Stimulated activated CD4-positive, alpha-beta T cell treated with anti-CD3 and anti-CD28 coated beads, Interleukin-12 subunit alpha, Interleukin-12 subunit beta, amount 100 ng/mL, for 24 hours (primary cell): ENCODE results near the gene METTL23.

Experiments
- DNase-seq, 2 experiments: peaks; one replicate each; pipeline ENCODE4 v3.0.0-alpha.2; 2020; ENCODE audit warnings: low read depth in 2 of 2

Gene METTL23

DNA sequence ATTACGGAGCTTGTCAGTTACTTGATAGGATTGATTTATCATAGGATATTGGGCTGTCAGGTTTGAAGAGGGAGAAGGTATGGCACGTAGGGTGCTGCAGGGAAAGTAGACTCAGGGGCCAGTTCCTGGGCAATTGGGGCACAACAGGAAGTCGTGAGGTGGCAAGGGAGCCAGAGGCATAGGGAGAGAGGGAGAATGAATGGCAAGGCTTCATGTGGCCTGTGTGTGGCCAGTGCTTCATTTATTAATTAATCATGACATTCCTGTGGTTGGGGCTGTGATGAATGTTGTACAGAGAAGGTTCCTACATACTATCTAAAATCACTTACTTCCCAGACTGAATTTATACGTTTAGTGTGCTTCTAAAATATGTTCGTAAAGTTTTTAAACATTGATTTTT, 30.6 kb downstream of the METTL23 start:
- DNase-seq, result no peak

DNA sequence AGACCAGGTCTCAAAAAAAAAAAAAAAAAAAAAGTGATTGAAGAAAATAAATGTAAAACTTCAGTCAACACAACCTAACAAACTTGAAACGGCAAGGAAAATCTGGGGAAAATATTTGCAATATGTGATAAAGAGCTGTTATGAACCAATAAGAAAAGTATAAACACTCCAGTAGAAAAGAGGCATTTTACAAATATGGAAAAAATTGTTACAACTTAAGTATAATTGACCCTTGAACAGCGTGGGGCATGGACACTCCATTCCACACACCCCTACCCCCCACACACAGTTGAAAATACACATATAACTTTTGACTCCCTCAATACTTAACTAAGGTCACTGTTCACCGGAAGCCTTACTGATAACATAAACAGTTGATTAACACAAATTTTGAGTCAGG, 31.9 kb downstream of the METTL23 start:
- DNase-seq, result no peak

DNA sequence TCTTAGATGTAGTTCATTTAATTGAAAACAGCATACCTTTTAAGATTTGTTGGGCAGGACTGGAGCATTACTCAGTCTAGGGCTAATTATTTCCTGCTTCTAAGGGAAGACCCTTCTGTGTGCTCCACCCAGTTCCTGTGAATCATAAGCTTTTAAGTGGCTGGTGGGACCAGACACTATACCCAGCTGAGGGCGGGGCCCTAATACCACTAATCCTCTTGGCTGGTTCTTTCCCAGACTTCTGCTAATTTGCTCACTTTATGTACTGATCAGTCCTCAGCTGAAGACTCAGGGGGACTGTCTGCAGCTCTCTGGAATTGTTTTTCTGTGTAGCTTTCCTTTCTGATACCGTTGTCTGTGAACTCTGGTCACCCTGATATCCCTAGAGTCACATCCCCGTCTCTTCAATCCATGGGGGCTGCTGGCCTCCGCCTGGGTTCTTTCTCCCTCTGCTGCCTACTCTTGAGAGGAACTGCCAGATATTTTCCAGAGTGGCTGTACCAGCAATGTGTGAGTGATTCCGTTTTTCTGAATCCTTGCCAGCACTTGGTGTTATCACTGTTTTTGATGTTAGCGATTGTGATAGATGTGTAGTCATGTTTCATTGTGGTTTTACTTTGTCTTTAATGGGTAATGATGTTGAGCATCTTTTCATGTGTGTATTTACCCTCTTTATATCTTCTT, 46.3 kb downstream of the METTL23 start:
- DNase-seq, result peak in 1 of 2 experiments; percentile 15

DNA sequence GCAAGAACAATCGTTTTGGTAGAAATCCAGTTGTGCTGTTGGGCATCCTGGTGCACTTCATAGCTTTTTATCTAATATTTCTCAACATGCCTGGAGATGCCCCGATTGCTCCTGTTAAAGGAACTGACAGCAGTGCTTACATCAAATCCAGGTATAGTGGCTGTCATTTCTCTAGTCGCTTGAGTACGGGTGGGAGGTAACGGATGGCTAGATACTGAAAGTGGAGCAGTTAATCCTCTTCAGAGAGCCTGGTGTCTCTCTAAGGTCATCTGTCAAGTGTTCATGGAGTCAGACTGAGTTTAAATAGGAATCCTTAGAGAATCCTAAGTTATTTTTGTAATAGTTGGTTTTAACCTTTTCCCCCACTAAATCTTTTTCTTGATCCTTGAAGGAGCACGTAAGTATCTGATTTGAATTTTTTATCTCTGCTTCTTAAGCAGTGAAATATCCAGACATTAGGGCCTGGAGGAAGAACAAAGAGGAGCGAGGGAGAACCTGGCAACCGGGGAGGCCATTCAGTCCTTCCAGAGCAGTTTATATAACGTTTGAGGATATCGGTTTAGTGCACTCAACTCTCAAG, 48.5 kb downstream of the METTL23 start:
- no peak for DNase-seq

DNA sequence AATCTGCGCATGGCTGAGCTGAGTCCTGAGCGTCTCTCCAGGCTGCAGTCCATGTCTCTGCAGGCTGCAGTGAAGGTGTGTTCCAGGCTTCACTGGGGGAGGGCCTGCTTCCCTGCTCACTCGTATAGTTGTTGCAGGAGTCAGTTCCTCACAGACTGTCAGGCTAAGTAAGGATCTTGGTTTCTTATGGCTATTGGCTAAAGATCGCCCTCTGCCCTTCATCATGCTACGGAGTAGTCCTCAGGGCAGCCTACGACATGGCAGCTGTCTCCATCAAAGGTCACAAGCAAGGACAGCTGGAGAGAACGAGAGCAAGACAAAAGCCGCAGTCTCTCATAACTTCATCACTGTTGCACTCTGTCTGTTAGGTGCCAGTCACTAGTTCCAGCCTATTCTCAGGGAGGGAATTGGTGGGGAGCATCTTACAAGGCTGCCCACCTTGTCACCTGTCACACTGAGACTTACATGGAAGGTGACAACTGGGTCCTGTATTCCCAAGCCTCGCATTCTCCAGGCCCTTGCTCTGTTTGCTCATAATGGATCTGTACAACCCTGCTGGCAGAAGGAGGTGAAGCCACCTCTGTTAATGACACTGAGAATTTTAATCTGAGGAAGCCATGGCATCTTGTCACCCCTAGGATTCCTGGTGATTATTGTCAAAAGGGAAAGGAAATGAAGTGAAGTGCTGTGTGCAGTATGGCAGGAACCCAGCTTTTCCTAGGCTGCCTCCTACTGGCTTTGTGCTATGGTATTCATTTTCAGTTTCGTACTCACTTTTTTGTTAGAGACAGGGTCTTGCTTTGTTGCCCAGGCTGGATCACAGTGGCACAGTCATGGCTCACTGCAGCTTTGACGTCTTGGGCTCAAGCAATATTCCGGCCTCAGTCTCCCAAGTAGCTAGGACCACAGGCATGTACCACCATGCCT, 54.7 kb downstream of the METTL23 start:
- DNase-seq, result no peak

DNA sequence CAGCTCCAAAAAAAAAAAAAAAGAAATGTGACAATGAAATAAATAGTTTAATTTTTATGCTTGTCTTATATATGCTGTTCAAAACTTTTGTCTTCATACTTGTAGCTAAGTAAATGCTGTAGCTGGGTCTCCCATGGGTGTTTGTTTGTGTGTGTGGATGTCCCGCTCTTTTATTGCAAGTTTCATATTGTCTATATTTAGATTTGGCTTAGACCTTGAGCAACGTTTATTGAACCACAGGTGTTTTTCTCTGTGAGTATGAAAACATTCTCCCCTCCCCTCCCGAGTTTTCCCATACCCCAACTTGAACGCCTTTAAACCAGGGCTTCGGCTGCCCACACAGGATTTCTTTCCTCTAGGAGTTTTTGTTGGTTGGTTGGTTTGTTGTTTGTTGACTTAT, 56.5 kb downstream of the METTL23 start:
- DNase-seq, result no peak
